IMR-90 (cell line): ENCODE data around the gene EML6. TPM values are rescaled to one million over a fixed set of nuclear protein-coding genes. Genes with fewer than 3 reads are reported as not detected.

Source experiments
- ATAC-seq: fragments of 200-7000 bp; cut with Tn5 transposase; 2 replicates; pipeline ENCODE4 v1.9.1; 2020; ENCODE audit warnings: low read depth, mild to moderate bottlenecking, moderate library complexity
- BruUV-seq: library from RNA; stranded (reverse); fragments of 400-500 nt; replicated peaks from 2 replicates; lab custom pipeline; 2021; lab: Mats Ljungman, UMichigan
- CTCF ChIA-PET: fragments of 300-600 bp; formaldehyde crosslinking; extraction: SDS; loops from one replicate; lab custom pipeline; 2021; ENCODE audit warnings: antibody characterized with exemption; lab: Yijun Ruan, JAX
- POLR2A ChIA-PET: fragments of 300-600 bp; sonication (Branson Sonifier 250); formaldehyde crosslinking; loops from one replicate; lab custom pipeline; 2022; ENCODE audit warnings: antibody characterized with exemption; ENCODE audit not compliant: unreplicated experiment; lab: Charles Lee
- DNase-seq: peaks from one replicate; pipeline ENCODE4 v3.0.0; 2013
- H2AFZ ChIP-seq: replicated peaks from 2 replicates; pipeline ENCODE3; 2013; ENCODE audit warnings: low read length, mild to moderate bottlenecking; ENCODE audit not compliant: poor library complexity
- H2AK5ac ChIP-seq: 2 replicates; pipeline ENCODE4 v1.6.1; 2013; ENCODE audit warnings: low read depth, low read length, inconsistent platforms
- H2AK9ac ChIP-seq: replicated peaks from 2 replicates; pipeline ENCODE3; 2013; ENCODE audit warnings: mild to moderate bottlenecking, low read depth, low read length, moderate library complexity; ENCODE audit not compliant: poor library complexity
- H2BK120ac ChIP-seq: 2 replicates; pipeline ENCODE4 v1.6.1; 2013; ENCODE audit warnings: low read depth, low read length, inconsistent platforms
- H2BK15ac ChIP-seq: 3 replicates; pipeline ENCODE4 v1.6.1; 2013; ENCODE audit warnings: low read depth, low read length, inconsistent platforms
- H2BK20ac ChIP-seq: 2 replicates; pipeline ENCODE4 v1.6.1; 2013; ENCODE audit warnings: low read depth, mild to moderate bottlenecking, inconsistent platforms, low read length, moderate library complexity
- H2BK5ac ChIP-seq: 2 replicates; pipeline ENCODE4 v1.6.1; 2013; ENCODE audit warnings: mild to moderate bottlenecking, low read depth, low read length, inconsistent platforms; ENCODE audit not compliant: poor library complexity, severe bottlenecking
- H3K14ac ChIP-seq: replicated peaks from 2 replicates; pipeline ENCODE4 v1.6.1; 2013; ENCODE audit warnings: low read depth, low read length, inconsistent platforms
- H3K18ac ChIP-seq: 2 replicates; pipeline ENCODE4 v1.6.1; 2013; ENCODE audit warnings: low read depth, low read length, control low read depth
- H3K23ac ChIP-seq: 2 replicates; pipeline ENCODE4 v1.6.1; 2013; ENCODE audit warnings: low read depth, low read length, inconsistent platforms
- H3K27ac ChIP-seq: 2 replicates; pipeline ENCODE4 v1.5.1; 2013; ENCODE audit warnings: mild to moderate bottlenecking, control low read depth, low read length; ENCODE audit not compliant: insufficient read depth
- H3K27me3 ChIP-seq: 2 replicates; pipeline ENCODE4 v1.6.1; 2013; ENCODE audit warnings: low read length; ENCODE audit not compliant: control insufficient read depth, insufficient read depth
- H3K36me3 ChIP-seq: 2 replicates; pipeline ENCODE4 v1.6.1; 2013; ENCODE audit warnings: low read length, mixed read lengths; ENCODE audit not compliant: control insufficient read depth, insufficient read depth
- H3K4ac ChIP-seq: 2 replicates; pipeline ENCODE4 v1.6.1; 2013; ENCODE audit warnings: low read depth, low read length, inconsistent platforms
- H3K4me1 ChIP-seq: 2 replicates; pipeline ENCODE4 v1.6.1; 2013; ENCODE audit warnings: low read length, mixed read lengths; ENCODE audit not compliant: control insufficient read depth, insufficient read depth
- H3K4me2 ChIP-seq: 2 replicates; pipeline ENCODE4 v1.6.1; 2013; ENCODE audit warnings: low read depth, mild to moderate bottlenecking, control low read depth, low read length, moderate library complexity
- H3K4me3 ChIP-seq: 2 replicates; pipeline ENCODE4 v1.5.1; 2013; ENCODE audit warnings: low read depth, mild to moderate bottlenecking, control low read depth, low read length, moderate library complexity; ENCODE audit not compliant: insufficient read depth
- H3K56ac ChIP-seq: 2 replicates; pipeline ENCODE4 v1.6.1; 2013; ENCODE audit warnings: low read length, inconsistent platforms; ENCODE audit not compliant: insufficient read depth; ENCODE audit errors: extremely low read depth
- H3K79me1 ChIP-seq, 2 experiments: 2 replicates each; pipeline ENCODE4 v1.6.1; 2013; ENCODE audit warnings: low read length in 2 of 2, inconsistent platforms in 1 of 2, low read depth in 1 of 2
- H3K9ac ChIP-seq: 2 replicates; pipeline ENCODE4 v1.6.1; 2013; ENCODE audit warnings: low read depth, low read length, control low read depth
- H3K9me1 ChIP-seq: 2 replicates; pipeline ENCODE4 v1.6.1; 2013; ENCODE audit warnings: low read length, inconsistent platforms; ENCODE audit not compliant: insufficient read depth
- H3K9me3 ChIP-seq: 2 replicates; pipeline ENCODE4 v1.6.1; 2013; ENCODE audit warnings: low read length; ENCODE audit not compliant: control insufficient read depth, insufficient read depth
- H4K20me1 ChIP-seq: 2 replicates; pipeline ENCODE4 v1.6.1; 2013; ENCODE audit warnings: low read length, inconsistent platforms; ENCODE audit not compliant: insufficient read depth
- H4K5ac ChIP-seq: 2 replicates; pipeline ENCODE4 v1.6.1; 2013; ENCODE audit warnings: mild to moderate bottlenecking, low read depth, low read length, control low read depth
- H4K8ac ChIP-seq, 2 experiments: 2 replicates each; pipeline ENCODE4 v1.6.1; 2013; ENCODE audit warnings: low read depth in 2 of 2, low read length in 2 of 2, control low read depth in 1 of 2, inconsistent platforms in 1 of 2
- H4K91ac ChIP-seq: 2 replicates; pipeline ENCODE4 v1.6.1; 2013; ENCODE audit warnings: low read depth, low read length, inconsistent platforms; ENCODE audit not compliant: insufficient read depth
- MAFK ChIP-seq: IDR thresholded peaks from 2 replicates; pipeline ENCODE4 v1.6.1; 2012; ENCODE audit warnings: low read depth, low read length, improper control_type of control experiment
- WGBS, 2 experiments: methylation state at CpG; one replicate each; pipeline versions ENCODE4 v1.1.5 to v1.1.7; 2013; ENCODE audit warnings: missing lambda C conversion rate in 2 of 2; ENCODE audit not compliant: insufficient read length in 1 of 2; ENCODE audit errors: extremely low coverage in 2 of 2; 5-methylcytosine and 5-hydroxymethylcytosine counted together
- dilution Hi-C: fragments of 300-500 bp; cut with HindIII; formaldehyde crosslinking; loops from one replicate; pipeline ENCODE4 v1.14.3; 2018; ENCODE audit warnings: low sequenced_read_pairs; ENCODE audit not compliant: unreplicated experiment
- in situ Hi-C: fragments of 300-500 bp; cut with MboI; formaldehyde crosslinking; loops from 3 replicates; pipeline ENCODE4 v1.14.3; 2019; ENCODE audit warnings: low sequenced_read_pairs, inconsistent platforms, mixed read lengths
- intact Hi-C: fragments of 100-400 bp; cut with micrococcal nuclease; formaldehyde crosslinking; loops from 2 replicates; pipeline ENCODE4 v1.10.0; 2022
- polyA plus RNA-seq, 3 experiments: library from polyadenylated mRNA; depleted of rRNA; stranded (reverse); fragments of >200 nt; gene quantifications; 2 replicates each; pipeline ENCODE4 v1.2.3, GENCODE V29; 2012; ENCODE audit warnings: low replicate concordance in 1 of 3
- total RNA-seq: library from RNA; depleted of rRNA; stranded (reverse); fragments of >200 nt; gene quantifications from 2 replicates; pipeline ENCODE4 v1.2.3, GENCODE V29; 2012

EML6 gene
- total and polyA plus RNA-seq, 2 of the 4 experiments (the other 2 are of a cell fraction) = 0.18 to 0.19 TPM

DNA sequence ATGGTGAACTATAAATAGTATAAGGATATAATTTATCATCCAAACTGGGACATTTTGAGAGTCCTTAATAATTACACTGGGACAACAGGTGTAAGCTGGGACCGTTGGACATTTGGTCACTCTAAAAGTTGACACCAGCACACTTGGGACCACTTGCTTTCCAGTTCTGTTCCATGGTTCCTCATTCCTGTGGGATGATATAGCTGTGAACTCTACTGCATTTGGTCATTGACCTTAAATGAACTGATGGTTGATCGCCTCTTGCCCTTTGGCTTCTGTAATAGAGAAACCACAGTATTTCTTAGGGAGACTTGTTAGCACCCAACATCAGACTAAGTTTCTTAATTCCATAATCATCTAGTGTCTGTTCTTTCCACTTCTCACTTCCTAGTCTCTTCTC, 46.7 kb downstream of the EML6 start:
- H3K9ac ChIP-seq = no peak overlapping the region
- dilution Hi-C loops = no loop called here
- DNase-seq (no peak), ATAC-seq (no peak)
- no peaks in the 10 kb centered on the region for H4K20me1 ChIP-seq
- H2BK15ac ChIP-seq = no peak overlapping the region
- no peak overlapping the region for H3K56ac ChIP-seq
- intact Hi-C loops = no loop called here
- no peak overlapping the region for H3K14ac ChIP-seq
- H4K91ac ChIP-seq = no peak overlapping the region
- H3K4ac ChIP-seq = no peak overlapping the region
- no peak overlapping the region for H2AFZ ChIP-seq
- H2AK5ac ChIP-seq = no peak overlapping the region
- H3K9me3 ChIP-seq = peaks cover 2% of the 10 kb centered on the region; the same call in 1 of the 2 replicates
- H4K8ac ChIP-seq = no peak overlapping the region
- H3K18ac ChIP-seq = no peak overlapping the region
- in situ Hi-C loops = no loop called here
- no TSS peak for BruUV-seq
- H2BK5ac ChIP-seq = no peak overlapping the region
- no peak for TF ChIP-seq MAFK
- no peaks in the 10 kb centered on the region for H3K9me1 ChIP-seq
- H3K79me1 ChIP-seq = no peaks in the 10 kb centered on the region
- H3K4me2 ChIP-seq = no peak overlapping the region
- no peaks in the 10 kb centered on the region for H3K36me3 ChIP-seq
- H3K4me3 ChIP-seq = no peak overlapping the region
- no peak overlapping the region for H2BK20ac ChIP-seq
- H2BK120ac ChIP-seq = no peak overlapping the region
- no peaks in the 10 kb centered on the region for H3K4me1 ChIP-seq
- ChIA-PET CTCF (no interaction called here), POLR2A (no interaction called here)
- H4K5ac ChIP-seq = no peak overlapping the region
- H3K27ac ChIP-seq = no peak overlapping the region
- no CpG with 5 or more reads among the region's 2 CpGs for WGBS, 2 experiments
- H2AK9ac ChIP-seq = no peak overlapping the region
- no peak overlapping the region for H3K23ac ChIP-seq
- no peaks in the 10 kb centered on the region for H3K27me3 ChIP-seq
